Measurements from ENCODE around the gene DTX1.

The DTX1 gene

DNA sequence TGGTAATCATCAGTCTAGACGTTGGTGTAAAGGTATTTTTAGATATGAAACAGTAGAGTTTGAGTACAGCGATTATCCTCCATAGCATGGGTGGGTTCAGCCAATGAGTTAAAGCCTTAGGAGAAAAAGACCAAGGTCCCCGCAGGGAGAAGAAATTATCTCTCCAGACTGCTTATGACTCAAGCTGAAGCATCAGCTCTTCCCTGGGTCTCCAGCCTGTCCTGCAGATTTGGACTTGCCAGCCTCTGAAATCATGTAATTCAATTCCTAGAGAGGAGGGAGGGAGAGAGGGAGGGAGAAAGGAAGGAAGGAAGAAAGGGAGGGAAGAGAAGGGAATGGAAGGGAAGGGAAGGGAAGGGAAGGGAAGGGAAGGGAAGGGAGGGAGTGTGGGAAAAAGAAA lies 12.0 kb upstream of the DTX1 start:
- TF ChIP-seq, protein P1, sequence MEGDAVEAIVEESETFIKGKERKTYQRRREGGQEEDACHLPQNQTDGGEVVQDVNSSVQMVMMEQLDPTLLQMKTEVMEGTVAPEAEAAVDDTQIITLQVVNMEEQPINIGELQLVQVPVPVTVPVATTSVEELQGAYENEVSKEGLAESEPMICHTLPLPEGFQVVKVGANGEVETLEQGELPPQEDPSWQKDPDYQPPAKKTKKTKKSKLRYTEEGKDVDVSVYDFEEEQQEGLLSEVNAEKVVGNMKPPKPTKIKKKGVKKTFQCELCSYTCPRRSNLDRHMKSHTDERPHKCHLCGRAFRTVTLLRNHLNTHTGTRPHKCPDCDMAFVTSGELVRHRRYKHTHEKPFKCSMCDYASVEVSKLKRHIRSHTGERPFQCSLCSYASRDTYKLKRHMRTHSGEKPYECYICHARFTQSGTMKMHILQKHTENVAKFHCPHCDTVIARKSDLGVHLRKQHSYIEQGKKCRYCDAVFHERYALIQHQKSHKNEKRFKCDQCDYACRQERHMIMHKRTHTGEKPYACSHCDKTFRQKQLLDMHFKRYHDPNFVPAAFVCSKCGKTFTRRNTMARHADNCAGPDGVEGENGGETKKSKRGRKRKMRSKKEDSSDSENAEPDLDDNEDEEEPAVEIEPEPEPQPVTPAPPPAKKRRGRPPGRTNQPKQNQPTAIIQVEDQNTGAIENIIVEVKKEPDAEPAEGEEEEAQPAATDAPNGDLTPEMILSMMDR (IDR thresholded peaks at IDR 0.05), result no peak

GRCh38 chr12:113048716-113049127 lies 7.8 kb upstream of the DTX1 start:
- TF ChIP-seq, protein P1 (IDR thresholded peaks at IDR 0.05), result peak; percentile 71

DNA sequence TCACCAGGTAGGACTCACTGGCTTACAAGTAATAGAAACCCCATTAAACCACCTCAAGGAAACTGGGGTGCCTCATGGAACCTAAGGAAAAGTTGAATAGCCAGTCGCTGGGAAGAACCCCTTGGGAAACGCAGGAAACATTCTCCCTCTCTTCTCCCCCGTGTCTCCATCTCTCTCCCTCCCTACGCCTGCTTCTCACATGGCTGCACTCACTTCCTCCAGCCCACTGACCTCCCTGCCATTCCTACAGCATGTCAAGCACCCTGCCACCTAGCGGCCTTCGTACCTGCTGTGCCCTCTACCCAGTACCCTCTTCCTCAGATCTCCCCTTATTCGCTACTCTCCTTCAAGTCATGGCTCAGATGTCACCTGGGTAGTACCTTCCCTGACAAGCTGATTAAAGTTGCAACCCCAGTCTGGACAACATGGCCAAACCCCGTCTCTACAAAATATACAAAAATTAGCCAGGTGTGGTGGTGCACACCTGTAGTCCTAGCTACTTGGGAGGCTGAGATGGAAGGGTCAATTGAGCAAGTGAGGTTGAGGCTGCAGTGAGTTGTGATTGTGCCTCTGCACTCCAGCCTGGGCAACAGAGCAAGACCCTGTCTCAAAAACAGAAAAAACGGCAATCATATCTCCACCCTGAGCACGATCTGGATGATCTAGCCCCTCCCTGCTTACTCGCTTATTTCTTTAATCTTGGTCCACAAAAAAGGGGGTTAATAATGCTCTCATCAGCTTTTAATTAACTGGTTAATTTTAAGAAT lies 6.4 kb upstream of the DTX1 start:
- TF ChIP-seq, protein P1 (IDR thresholded peaks at IDR 0.05), result peak; percentile 40

- TF ChIP-seq, protein P1 (IDR thresholded peaks at IDR 0.05), result no peak
Measured at GRCh38 chr12:113050795-113051194, 5.7 kb upstream of the DTX1 start.

DNA sequence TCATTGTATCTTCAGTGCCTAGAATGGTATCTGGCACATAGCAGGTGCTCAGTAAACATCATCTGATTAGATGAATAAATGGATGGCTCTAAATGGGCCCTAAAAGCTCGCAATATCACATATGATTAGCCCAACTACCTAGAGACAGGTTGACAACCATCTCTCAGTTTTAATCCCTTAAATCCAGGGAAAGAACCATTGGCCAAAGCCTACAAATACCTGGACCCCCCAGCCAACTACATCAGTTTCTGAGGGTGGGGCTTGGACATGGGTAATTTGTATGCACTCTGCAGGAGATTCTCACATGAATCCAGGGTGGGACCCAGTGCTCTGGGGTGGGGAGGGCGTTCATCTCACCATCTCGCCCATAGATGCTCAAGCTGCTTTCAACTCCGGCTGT lies 4.8 kb upstream of the DTX1 start:
- TF ChIP-seq, protein P1 (IDR thresholded peaks at IDR 0.05), result no peak

GRCh38 chr12:113052326-113052725 lies 4.2 kb upstream of the DTX1 start:
- TF ChIP-seq, protein P1 (IDR thresholded peaks at IDR 0.05), result no peak

DNA sequence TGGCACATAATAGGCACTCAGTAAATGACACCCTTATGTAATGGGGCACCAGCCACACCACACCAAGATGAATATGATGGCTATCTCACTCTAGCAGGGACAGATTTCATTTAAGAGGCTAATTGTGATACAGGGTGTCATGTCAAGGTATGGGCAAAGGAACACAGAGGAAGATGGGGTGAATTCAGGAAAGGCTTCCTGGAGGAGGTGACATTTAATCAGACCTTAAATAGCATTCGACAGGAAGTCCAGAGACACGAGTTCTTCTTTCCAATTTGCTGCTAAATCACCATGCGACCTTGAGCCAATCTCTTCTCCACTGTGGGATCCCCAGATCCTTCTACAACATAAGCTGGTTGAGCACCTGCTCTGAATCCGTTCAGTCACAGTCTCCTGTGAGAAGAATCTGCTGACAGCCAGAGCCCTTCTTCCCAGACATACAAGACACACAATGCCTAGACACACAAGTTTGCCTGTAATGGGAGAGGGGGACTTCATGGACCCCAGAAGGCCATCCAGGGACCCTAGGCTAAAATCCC lies 1.5 kb upstream of the DTX1 start:
- TF ChIP-seq, protein P1 (IDR thresholded peaks at IDR 0.05), result no peak

Data from LNCAP (cell line).